K562 (cell line): ENCODE data around the gene FLII. TPM values are rescaled to one million over a fixed set of nuclear protein-coding genes. Genes with fewer than 3 reads are reported as not detected.

Source experiments
- ATF1 ChIP-seq, 2 experiments: fragments of 450-650 bp in 1 of 2; IDR thresholded peaks; 2 replicates each; pipeline ENCODE4 v1.6.1; 2016; ENCODE audit warnings: missing compliant biosample characterization in 1 of 2, missing genetic modification characterization in 1 of 2
- KLF13 ChIP-seq: fragments of 450-650 bp; IDR thresholded peaks from 2 replicates; pipeline ENCODE4 v1.6.1; 2016; ENCODE audit warnings: missing genetic modification characterization, low read depth, mild to moderate bottlenecking, missing compliant biosample characterization, moderate library complexity, borderline replicate concordance
- MCM5 ChIP-seq: fragments of 450-650 bp; IDR thresholded peaks from 2 replicates; pipeline ENCODE4 v1.6.1; 2016; ENCODE audit warnings: low read depth
- MGA ChIP-seq: fragments of 450-650 bp; IDR thresholded peaks from 2 replicates; pipeline ENCODE4 v1.6.1; 2016; ENCODE audit warnings: mild to moderate bottlenecking, moderate library complexity
- NFIX ChIP-seq: fragments of 250-450 bp; sonication (Bioruptor Pico); IDR thresholded peaks from 2 replicates; pipeline ENCODE4 v1.4.0; 2020; ENCODE audit warnings: low read depth, mild to moderate bottlenecking, moderate library complexity
- NR0B1 ChIP-seq: fragments of 450-650 bp; IDR thresholded peaks from one replicate; pipeline ENCODE4 v1.6.1; 2018; ENCODE audit warnings: mild to moderate bottlenecking, moderate library complexity; ENCODE audit not compliant: partially characterized antibody
- PKNOX1 ChIP-seq: fragments of 450-650 bp; IDR thresholded peaks from 2 replicates; pipeline ENCODE4 v1.6.1; 2016
- RBM25 ChIP-seq: fragments of 200-400 bp; formaldehyde crosslinking; IDR thresholded peaks from 2 replicates; pipeline ENCODE4 v1.6.1; 2018; ENCODE audit warnings: low read length, low read depth, moderate library complexity; ENCODE audit not compliant: severe bottlenecking
- TAF15 ChIP-seq: fragments of 200-400 bp; formaldehyde crosslinking; IDR thresholded peaks from 2 replicates; pipeline ENCODE4 v1.6.1; 2017; ENCODE audit warnings: mild to moderate bottlenecking, low read depth, low read length, moderate library complexity
- VEZF1 ChIP-seq: fragments of 200-800 bp; sonication (Bioruptor generic); IDR thresholded peaks from 2 replicates; pipeline ENCODE4 v1.6.1; 2017; ENCODE audit warnings: missing genetic modification characterization, missing compliant biosample characterization
- ZNF134 ChIP-seq: fragments of 250-450 bp; sonication (Bioruptor Pico); conservative IDR thresholded peaks from 2 replicates; pipeline ENCODE4 v1.4.0; 2020
- polyA plus RNA-seq, 8 experiments: library from polyadenylated mRNA; depleted of rRNA in 4 of 8; stranded (reverse) in 5 of 8; unstranded in 3 of 8; fragments of >200 nt; fragmentation: Nextera tagmentation in 2 of 8; fragmentation: Illumina TruSeq in 1 of 8; extraction: Ambion mirVana in 2 of 8; extraction: Trizol in 1 of 8; gene quantifications; 2 replicates each; pipeline versions ENCODE4 v1.2.1 to v1.2.3, GENCODE V29; 2011 to 2014; ENCODE audit warnings: inconsistent platforms in 1 of 8, missing spikeins in 1 of 8
- total RNA-seq, 7 experiments: library from RNA; depleted of rRNA in 6 of 7; stranded (reverse); fragments of >200 nt in 6 of 7; fragmentation: Illumina TruSeq in 2 of 7; extraction: Trizol in 2 of 7; gene quantifications; 2 replicates each; pipeline versions ENCODE4 v1.2.1 to v1.2.3, GENCODE V29; 2011 to 2021; ENCODE audit warnings: low replicate concordance in 1 of 7

The FLII gene
- total and polyA plus RNA-seq, 9 of the 15 experiments (the other 6 are each of a cell fraction or from before 2014, with no cell fraction given): 11.7 to 126 (median 82.5) TPM

GRCh38 chr17:18260332-18261145 lies 2.0 kb upstream of the FLII start, which contains the start of gene MIEF2 (continued):
- TF ChIP-seq PKNOX1: peak; percentile 99
- no peak for TF ChIP-seq ATF1 (CRISPR knock-in tag; IDR thresholded peaks at IDR 0.05)
- peak; percentile 90 for TF ChIP-seq ATF1 (tag; IDR thresholded peaks at IDR 0.05)
- TF ChIP-seq VEZF1 (CRISPR knock-in tag): peak; percentile 73
- no peak for TF ChIP-seq MCM5
- no peak for TF ChIP-seq NR0B1
- peak; percentile 48 for TF ChIP-seq MGA
- TF ChIP-seq KLF13 (tag): 0 out of 2 replicates have a peak, but pooled peaks have one; percentile 10
- no peak for TF ChIP-seq TAF15
- peak; percentile 89 for TF ChIP-seq RBM25
- no peak for TF ChIP-seq NFIX (CRISPR knock-in tag)
- TF ChIP-seq ZNF134: no peak
